Activated CD8-positive, alpha-beta T cell treated with anti-CD3 and anti-CD28 coated beads, Interleukin-2, amount 10 ng/mL, durations not matched to agents 7 days and 5 days (primary cell): ENCODE results near the gene CRYGS. TPM values are rescaled to one million over a fixed set of nuclear protein-coding genes. Genes with fewer than 3 reads are reported as not detected.
"Not testable (repeated sequence)": the region's sequence is repeated elsewhere in the genome, so short reads cannot be mapped to it uniquely, and the experiment has no call there.

Experiments
- ATAC-seq: fragments of 150-1000 bp; cut with Tn5 transposase; one replicate; pipeline ENCODE4 v1.10.0; 2021; ENCODE audit warnings: moderate library complexity
- CTCF ChIA-PET: fragments of 350-600 bp; sonication (Branson Sonifier 250); formaldehyde crosslinking; loops from one replicate; lab custom pipeline; 2021; ENCODE audit warnings: antibody characterized with exemption; lab: Charles Lee
- POLR2A ChIA-PET: fragments of 350-600 bp; sonication (Branson Sonifier 250); formaldehyde crosslinking; loops from one replicate; lab custom pipeline; 2021; ENCODE audit warnings: antibody characterized with exemption; lab: Charles Lee
- DNase-seq: peaks from one replicate; pipeline ENCODE4 v3.0.0-alpha.2; 2020
- H3K27ac Mint-ChIP-seq: one replicate; pipeline ENCODE4 v1.8.0; 2021; ENCODE audit warnings: mild to moderate bottlenecking, mixed read lengths
- H3K27me3 Mint-ChIP-seq: one replicate; pipeline ENCODE4 v1.8.0; 2021; ENCODE audit warnings: low read depth, mixed read lengths
- H3K36me3 Mint-ChIP-seq: one replicate; pipeline ENCODE4 v1.8.0; 2021; ENCODE audit warnings: low read depth, mixed read lengths
- H3K4me1 Mint-ChIP-seq: one replicate; pipeline ENCODE4 v1.8.0; 2021; ENCODE audit warnings: low read depth, mixed read lengths
- H3K4me3 Mint-ChIP-seq: one replicate; pipeline ENCODE4 v1.8.0; 2021; ENCODE audit warnings: mild to moderate bottlenecking, mixed read lengths
- H3K9me3 Mint-ChIP-seq: one replicate; pipeline ENCODE4 v1.8.0; 2022; ENCODE audit warnings: mixed read lengths; ENCODE audit not compliant: insufficient read depth
- total RNA-seq, 2 experiments: library from RNA; stranded (reverse); gene quantifications; one replicate each; pipeline ENCODE4 v1.2.3, GENCODE V29; 2021

CRYGS gene
- 1 to 10 TPM; 4.6 to 5.6 TPM for total RNA-seq

DNA sequence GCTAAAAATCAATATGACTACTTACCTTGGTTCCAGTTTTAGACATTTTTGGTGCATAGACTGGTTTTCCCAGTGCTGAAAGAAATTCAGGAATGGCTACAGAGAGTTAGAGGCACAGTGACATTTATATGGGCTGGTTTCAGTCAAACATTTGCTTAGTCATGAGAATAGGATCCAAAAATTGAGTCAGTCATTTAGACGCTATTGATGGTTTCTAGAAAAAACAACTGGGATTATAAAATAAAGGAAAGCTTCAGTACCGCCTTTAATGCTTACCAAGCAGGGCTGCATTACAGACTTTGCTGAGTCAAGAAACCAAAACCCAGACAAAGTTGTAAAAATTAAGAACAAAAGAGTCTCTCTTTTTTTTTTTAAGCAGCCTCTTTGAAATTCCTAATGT, at the start of gene CRYGS:
Gene CRYGS (minus strand): TSS at position 100 of the 400 bp plus-strand sequence. CDS start 54 bp downstream, at position 46.
- no peak for DNase-seq
- H3K36me3 Mint-ChIP-seq: peaks cover 16% of the 10 kb centered on the region
- H3K9me3 Mint-ChIP-seq: no peaks in the 10 kb centered on the region
- ChIA-PET CTCF (interaction anchor here (1.1 to 7.8 kb wide), 3 partner anchors 9 to 601 kb away, joined by 4 to 64 read pairs (median 5); no protein-coding TSS in a partner anchor), POLR2A (interaction anchor here (0.8 kb wide), 1 partner anchor 26 kb away, joined by 3 read pairs; the partner anchor contains the start of gene DNAJB11)
- H3K4me3 Mint-ChIP-seq: no peak within 1 kb of the TSS
- peaks cover 8% of the 10 kb centered on the region for H3K4me1 Mint-ChIP-seq
- no peak within 1 kb of the TSS for H3K27ac Mint-ChIP-seq
- no peak for ATAC-seq
- no peaks in the 10 kb centered on the region for H3K27me3 Mint-ChIP-seq

DNA sequence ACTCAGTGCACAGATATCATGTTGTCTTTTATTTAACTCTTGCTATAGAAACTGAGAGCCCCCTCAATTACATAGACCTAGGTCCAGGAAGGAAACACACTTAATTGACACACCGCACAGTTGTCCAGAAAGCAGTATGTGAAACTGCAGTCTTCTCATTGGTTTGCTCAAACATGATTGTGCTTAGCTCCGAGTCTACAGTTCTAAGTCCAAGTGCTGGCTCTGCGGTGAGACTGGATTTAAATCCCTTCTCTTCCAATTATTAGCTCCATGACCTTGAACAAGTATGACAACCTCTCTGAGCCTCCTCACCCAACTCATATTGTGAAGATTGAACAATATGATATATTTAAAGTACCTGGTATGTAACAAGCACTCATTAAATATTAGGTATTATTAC, 49.7 kb upstream of the CRYGS start:
- Mint-ChIP-seq H3K27me3 (peaks cover 4% of the 10 kb centered on the region), H3K36me3 (no peaks in the 10 kb centered on the region), H3K4me3 (no peak overlapping the region), H3K9me3 (no peaks in the 10 kb centered on the region), H3K27ac (no peak overlapping the region), H3K4me1 (peaks cover 11% of the 10 kb centered on the region)
- DNase-seq: no peak
- POLR2A ChIA-PET: no interaction called here
- CTCF ChIA-PET: interaction anchor here (6.5 kb wide), 1 partner anchor 22 kb away, joined by 87 read pairs; the partner anchor contains the start of gene AHSG
- ATAC-seq: no peak

DNA sequence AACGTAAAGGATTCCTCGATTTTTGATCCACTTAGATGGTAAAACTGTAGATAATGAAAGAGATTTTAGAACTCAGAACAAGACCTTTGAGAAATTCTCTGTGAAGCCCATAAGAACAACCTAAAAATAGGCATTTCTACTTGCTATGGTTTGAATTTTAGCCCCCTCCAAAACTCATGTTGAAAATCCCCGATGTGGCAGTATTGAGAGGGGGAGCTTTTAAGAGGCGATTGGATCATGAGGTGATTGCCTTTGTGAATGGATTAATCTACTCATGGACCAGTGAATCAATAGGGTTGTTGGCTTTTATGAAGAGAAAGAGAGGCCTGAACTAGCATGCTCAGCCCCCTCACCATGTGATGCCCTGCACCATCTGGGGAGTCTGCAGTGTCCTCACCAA, 48.5 kb upstream of the CRYGS start:
- ChIA-PET CTCF (interaction anchor here (1.2 to 6.5 kb wide), 2 partner anchors 23 to 649 kb away, joined by 3 to 87 read pairs; partner anchors contain the start of gene AHSG), POLR2A (no interaction called here)
- Mint-ChIP-seq H3K27ac (no peak overlapping the region), H3K36me3 (peaks cover 2% of the 10 kb centered on the region), H3K4me3 (no peak overlapping the region), H3K9me3 (no peaks in the 10 kb centered on the region), H3K27me3 (peaks cover 4% of the 10 kb centered on the region), H3K4me1 (peaks cover 16% of the 10 kb centered on the region)
- DNase-seq (no peak), ATAC-seq (no peak)

DNA sequence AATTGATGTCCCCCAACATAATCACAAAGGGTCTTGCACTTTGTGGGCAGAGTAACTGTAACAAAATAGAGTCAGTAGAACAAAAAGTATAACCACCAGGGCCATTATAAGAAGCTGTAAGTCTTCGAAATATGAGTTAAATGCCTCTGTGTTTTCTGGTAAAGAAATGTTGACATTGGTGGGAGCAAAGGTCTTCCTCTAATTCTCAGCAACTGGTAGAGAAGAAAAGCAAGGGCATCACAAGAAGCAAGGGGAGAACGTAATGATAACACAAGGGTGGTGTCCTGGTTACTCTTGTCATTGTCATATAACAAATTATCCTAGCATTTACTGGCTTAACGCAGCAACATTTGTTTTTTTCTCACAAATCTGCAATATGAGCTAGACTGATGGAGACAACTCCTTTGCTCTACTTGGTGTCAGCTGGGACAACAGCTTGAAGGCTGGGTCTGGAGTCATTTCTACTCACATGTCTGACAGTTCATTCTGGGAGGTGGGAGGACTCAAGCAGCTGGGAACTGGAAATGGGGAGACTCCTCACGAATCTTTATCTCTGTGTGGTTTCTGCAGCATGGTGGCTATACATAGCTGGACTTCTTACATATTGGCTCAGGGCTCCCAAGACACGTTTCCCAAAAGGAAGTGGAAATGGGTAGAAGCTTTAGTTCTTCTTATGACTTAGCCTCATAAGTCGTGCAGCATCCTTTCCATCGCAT, 46.6 kb upstream of the CRYGS start:
- POLR2A ChIA-PET: interaction anchor here (0.6 to 0.9 kb wide), 3 partner anchors 20 to 193 kb away, joined by 3 read pairs; partner anchors contain the start of genes DNAJB11 and EIF4A2

DNA sequence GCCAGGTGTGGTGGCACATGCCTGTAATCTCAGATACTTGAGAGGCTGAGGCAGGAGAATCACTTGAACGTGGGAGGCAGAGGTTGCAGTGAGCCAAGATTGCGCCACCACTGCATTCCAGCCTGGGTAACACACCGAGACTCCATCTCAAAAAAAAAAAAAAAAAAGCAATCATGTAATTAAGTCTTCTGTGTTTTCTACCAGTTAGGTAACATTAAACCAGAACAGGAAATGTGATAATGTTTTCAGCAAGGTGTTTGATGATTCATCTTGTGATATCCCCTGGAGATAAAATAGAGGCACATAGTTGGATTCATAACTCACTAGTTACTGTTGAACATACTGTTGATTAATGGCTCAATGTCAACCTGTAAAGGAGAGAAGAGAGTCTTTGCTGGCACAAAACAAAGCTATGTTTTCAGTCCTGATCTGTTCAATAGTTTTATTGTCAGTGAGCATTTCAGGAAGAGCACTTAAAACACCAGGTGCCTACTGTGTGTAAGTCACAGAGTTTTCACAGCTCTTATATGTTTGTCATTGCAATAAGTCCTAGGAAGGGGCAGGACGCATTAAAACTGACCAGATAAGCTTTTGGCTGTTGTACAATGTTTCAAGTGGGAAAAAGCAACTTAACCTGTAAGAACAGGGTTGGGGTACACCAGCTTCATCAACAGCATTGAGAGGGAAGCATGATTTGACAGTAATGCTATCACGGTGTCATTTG, 45.8 kb upstream of the CRYGS start:
- POLR2A ChIA-PET: interaction anchor here (0.5 to 0.8 kb wide), 3 partner anchors 70 to 194 kb away, joined by 3 read pairs; partner anchors contain the start of gene EIF4A2
- H3K27me3 Mint-ChIP-seq: peaks cover 2% of the 10 kb centered on the region

More for the DNA sequence above, 46.6 kb upstream of the CRYGS start:
- DNase-seq (no peak), ATAC-seq (no peak)
- H3K4me3 Mint-ChIP-seq: no peak overlapping the region
- CTCF ChIA-PET: interaction anchor here (0.8 to 6.5 kb wide), 5 partner anchors 19 to 648 kb away, joined by 3 to 87 read pairs (median 4); partner anchors contain the start of gene AHSG
- H3K9me3 Mint-ChIP-seq: no peaks in the 10 kb centered on the region
- peaks cover 2% of the 10 kb centered on the region for H3K36me3 Mint-ChIP-seq
- peaks cover 16% of the 10 kb centered on the region for H3K4me1 Mint-ChIP-seq
- H3K27ac Mint-ChIP-seq: no peak overlapping the region
- H3K27me3 Mint-ChIP-seq: peaks cover 4% of the 10 kb centered on the region

DNA sequence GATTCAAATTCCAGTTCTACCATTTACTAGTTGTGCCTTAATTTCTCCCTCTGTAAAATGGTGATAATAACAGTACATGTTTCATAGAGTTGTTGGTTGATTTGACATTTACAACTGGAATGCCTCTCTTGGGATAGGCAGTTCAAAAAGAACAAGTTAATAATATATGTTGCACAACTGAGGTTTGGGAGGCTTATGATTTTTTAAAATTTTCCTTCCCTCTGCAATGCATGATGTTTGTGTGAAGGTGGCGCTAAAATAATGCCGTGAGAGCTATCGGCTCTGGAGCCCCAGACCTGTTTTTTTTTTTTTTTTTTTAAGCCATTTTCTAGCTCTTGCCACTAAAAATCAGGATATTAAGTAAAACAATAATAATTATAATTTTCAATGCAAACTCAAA, 44.9 kb upstream of the CRYGS start:
- ATAC-seq: no peak
- POLR2A ChIA-PET: no interaction called here
- no peak overlapping the region for H3K4me3 Mint-ChIP-seq
- CTCF ChIA-PET: interaction anchor here (2.8 to 6.5 kb wide), 2 partner anchors 26 to 232 kb away, joined by 7 to 87 read pairs; partner anchors contain the start of gene AHSG
- H3K4me1 Mint-ChIP-seq: peaks cover 16% of the 10 kb centered on the region
- no peak overlapping the region for H3K27ac Mint-ChIP-seq
- H3K27me3 Mint-ChIP-seq: peaks cover 2% of the 10 kb centered on the region
- DNase-seq: no peak
- H3K9me3 Mint-ChIP-seq: no peaks in the 10 kb centered on the region
- peaks cover 11% of the 10 kb centered on the region for H3K36me3 Mint-ChIP-seq

More for the DNA sequence above, 45.8 kb upstream of the CRYGS start:
- H3K36me3 Mint-ChIP-seq: peaks cover 2% of the 10 kb centered on the region
- peaks cover 16% of the 10 kb centered on the region for H3K4me1 Mint-ChIP-seq
- no peak overlapping the region for H3K27ac Mint-ChIP-seq
- ATAC-seq (peak; percentile 26), DNase-seq (no peak)
- CTCF ChIA-PET: interaction anchor here (0.8 to 6.5 kb wide), 5 partner anchors 19 to 647 kb away, joined by 3 to 87 read pairs (median 4); partner anchors contain the start of gene AHSG
- H3K9me3 Mint-ChIP-seq: no peaks in the 10 kb centered on the region
- no peak overlapping the region for H3K4me3 Mint-ChIP-seq

DNA sequence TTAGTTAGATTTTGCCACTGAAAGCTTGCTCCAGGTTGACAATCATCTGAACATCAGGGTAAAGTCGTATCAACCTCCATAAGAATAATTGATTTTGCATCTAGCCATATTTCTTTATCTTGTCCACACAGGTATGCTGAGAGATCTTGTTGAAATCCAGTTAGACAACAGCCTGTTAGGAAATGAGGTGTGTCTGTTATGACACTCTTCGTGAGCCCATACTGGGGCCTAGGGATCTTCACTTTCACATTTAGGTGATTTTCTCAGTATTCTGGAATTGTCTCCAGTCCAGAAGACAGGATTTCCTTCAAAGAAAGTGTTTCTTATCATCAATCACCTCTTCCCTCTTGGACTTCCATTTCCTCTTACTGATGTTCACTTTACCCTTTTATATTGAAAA, 44.5 kb upstream of the CRYGS start:
- CTCF ChIA-PET: interaction anchor here (2.8 to 6.5 kb wide), 2 partner anchors 27 to 233 kb away, joined by 7 to 87 read pairs; partner anchors contain the start of gene AHSG
- H3K36me3 Mint-ChIP-seq: peaks cover 16% of the 10 kb centered on the region
- DNase-seq (no peak), ATAC-seq (peak; percentile 38)
- H3K27me3 Mint-ChIP-seq: peaks cover 2% of the 10 kb centered on the region
- H3K4me3 Mint-ChIP-seq: no peak overlapping the region
- H3K4me1 Mint-ChIP-seq: peaks cover 16% of the 10 kb centered on the region
- no peak overlapping the region for H3K27ac Mint-ChIP-seq
- POLR2A ChIA-PET: no interaction called here
- H3K9me3 Mint-ChIP-seq: no peaks in the 10 kb centered on the region

DNA sequence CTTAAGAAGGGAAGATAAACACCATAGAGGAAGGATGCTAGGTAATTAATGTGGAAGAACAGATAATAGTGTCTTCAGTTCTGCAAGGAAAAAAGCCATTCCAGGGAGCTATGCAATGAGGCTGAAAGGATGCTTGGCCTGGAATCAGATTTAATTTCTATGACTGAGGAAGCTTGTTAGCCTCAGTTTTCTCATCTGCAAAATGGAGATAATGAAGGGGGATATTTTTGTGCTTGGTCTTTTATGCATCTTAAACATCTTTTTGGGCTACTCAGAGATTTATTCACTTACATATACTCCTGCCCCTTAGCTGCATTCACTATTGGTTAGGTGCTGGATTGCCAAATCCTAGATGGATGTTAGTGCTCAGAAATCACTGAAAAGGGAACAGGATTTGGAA, 43.0 kb upstream of the CRYGS start:
- peaks cover 16% of the 10 kb centered on the region for H3K4me1 Mint-ChIP-seq
- no peak for DNase-seq
- no peaks in the 10 kb centered on the region for H3K9me3 Mint-ChIP-seq
- ATAC-seq: no peak
- H3K36me3 Mint-ChIP-seq: peaks cover 27% of the 10 kb centered on the region
- no peak overlapping the region for H3K4me3 Mint-ChIP-seq
- POLR2A ChIA-PET: interaction anchor here (1.4 kb wide), 1 partner anchor 17 kb away, joined by 4 read pairs; the partner anchor contains the start of gene DNAJB11
- no peaks in the 10 kb centered on the region for H3K27me3 Mint-ChIP-seq
- CTCF ChIA-PET: interaction anchor here (0.8 to 7.8 kb wide), 3 partner anchors 15 to 29 kb away, joined by 3 to 62 read pairs (median 4); partner anchors contain the start of gene DNAJB11
- H3K27ac Mint-ChIP-seq: no peak overlapping the region

DNA sequence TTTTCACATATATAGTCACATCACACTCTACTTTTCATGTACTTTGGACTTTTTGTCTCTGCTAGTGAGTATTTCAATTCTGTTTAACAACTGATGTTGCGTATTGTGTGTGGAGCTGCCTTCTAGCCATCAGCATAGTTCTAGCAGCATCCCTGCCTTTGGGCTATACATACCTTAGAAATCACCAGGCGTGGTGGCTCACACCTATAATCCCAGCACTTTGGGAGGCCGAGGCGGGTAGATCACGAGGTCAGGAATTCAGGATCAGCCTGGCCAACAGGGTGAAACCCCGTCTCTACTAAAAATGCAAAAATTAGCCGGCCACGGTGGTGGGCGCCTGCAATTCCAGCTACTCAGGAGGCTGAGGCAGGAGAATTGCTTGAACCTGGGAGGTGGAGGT, 42.1 kb upstream of the CRYGS start:
- H3K27me3 Mint-ChIP-seq, H3K4me3 Mint-ChIP-seq, ATAC-seq, H3K27ac Mint-ChIP-seq, DNase-seq, H3K9me3 Mint-ChIP-seq: not testable (repeated sequence)
- ChIA-PET POLR2A (interaction anchor here (0.7 kb wide), 1 partner anchor 15 kb away, joined by 3 read pairs; no protein-coding TSS in a partner anchor), CTCF (interaction anchor here (0.6 to 7.8 kb wide), 5 partner anchors 14 to 643 kb away, joined by 3 to 62 read pairs (median 4); partner anchors contain the start of gene DNAJB11)
- Mint-ChIP-seq H3K4me1 (peaks cover 16% of the 10 kb centered on the region), H3K36me3 (peaks cover 32% of the 10 kb centered on the region)

DNA sequence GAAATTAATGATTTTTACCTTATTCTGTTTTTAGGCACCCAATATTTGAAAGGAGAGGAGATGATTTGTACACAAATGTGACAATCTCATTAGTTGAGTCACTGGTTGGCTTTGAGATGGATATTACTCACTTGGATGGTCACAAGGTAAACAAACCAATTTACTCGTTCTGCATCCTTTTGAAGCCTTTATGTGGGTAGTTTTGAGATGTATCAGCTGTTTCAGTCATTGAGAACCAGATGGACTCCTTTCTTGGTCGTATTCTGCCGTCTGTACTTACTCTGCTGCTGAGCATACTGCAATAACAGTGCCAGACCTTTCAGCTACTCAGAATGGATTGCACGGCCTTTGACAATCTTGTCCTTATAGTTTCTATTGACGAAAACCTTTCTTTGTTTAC, 39.7 kb upstream of the CRYGS start:
- Mint-ChIP-seq H3K36me3 (peaks cover 50% of the 10 kb centered on the region), H3K27me3 (no peaks in the 10 kb centered on the region), H3K4me1 (peaks cover 5% of the 10 kb centered on the region), H3K27ac (no peak overlapping the region), H3K4me3 (no peak overlapping the region), H3K9me3 (no peaks in the 10 kb centered on the region)
- ChIA-PET CTCF (interaction anchor here (1.4 to 7.8 kb wide), 2 partner anchors 32 to 238 kb away, joined by 4 to 62 read pairs; no protein-coding TSS in a partner anchor), POLR2A (interaction anchor here (1.0 to 1.4 kb wide), 3 partner anchors 13 to 200 kb away, joined by 3 to 5 read pairs (median 4); partner anchors contain the start of gene DNAJB11)
- DNase-seq (no peak), ATAC-seq (no peak)

DNA sequence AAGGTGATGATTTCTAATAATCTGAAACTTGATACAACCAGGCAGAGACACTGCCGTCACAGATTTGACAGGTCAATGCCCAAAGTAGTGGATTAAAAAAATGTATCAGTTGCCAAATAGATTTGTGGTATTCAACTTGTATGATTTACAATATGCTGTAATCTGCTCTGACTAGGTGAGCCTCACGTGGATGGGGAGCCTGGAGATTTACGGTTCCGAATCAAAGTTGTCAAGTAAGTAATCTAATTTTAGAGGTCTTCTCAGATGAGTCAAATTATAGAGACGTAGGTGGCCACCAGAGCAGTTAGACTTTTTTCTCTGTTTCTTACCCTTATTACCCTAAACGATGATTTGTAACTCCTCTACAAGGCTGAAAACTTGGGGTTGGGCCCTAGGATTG, 38.4 kb upstream of the CRYGS start:
- Mint-ChIP-seq H3K27me3 (no peaks in the 10 kb centered on the region), H3K4me1 (no peaks in the 10 kb centered on the region), H3K9me3 (no peaks in the 10 kb centered on the region), H3K27ac (no peak overlapping the region), H3K36me3 (peaks cover 56% of the 10 kb centered on the region), H3K4me3 (no peak overlapping the region)
- ChIA-PET POLR2A (interaction anchor here (1.0 kb wide), 1 partner anchor 12 kb away, joined by 3 read pairs; the partner anchor contains the start of gene DNAJB11), CTCF (interaction anchor here (1.2 to 7.8 kb wide), 2 partner anchors 33 to 42 kb away, joined by 3 to 62 read pairs; no protein-coding TSS in a partner anchor)
- ATAC-seq (no peak), DNase-seq (no peak)
